Measurements from ENCODE around the gene C3AR1.
"Not testable (repeated sequence)": the region's sequence is repeated elsewhere in the genome, so short reads cannot be mapped to it uniquely, and the experiment has no call there.

C3AR1 gene

DNA sequence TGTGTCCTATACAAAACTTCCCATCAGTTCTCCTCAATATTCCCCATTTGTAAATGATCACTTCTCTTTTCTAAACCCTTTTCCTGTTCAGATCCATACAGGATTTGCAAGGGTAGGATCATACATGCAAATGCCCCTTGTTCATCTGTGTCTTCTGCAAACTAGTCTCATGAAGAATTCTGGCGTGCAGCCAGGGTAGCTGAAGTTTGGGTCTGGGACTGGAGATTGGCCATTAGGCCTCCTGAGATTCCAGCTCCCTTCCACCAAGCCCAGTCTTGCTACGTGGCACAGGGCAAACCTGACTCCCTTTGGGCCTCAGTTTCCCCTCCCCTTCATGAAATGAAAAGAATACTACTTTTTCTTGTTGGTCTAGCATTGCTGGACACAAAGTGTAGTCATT lies 11.3 kb downstream of the C3AR1 start:
- DNase-seq = no peak

DNA sequence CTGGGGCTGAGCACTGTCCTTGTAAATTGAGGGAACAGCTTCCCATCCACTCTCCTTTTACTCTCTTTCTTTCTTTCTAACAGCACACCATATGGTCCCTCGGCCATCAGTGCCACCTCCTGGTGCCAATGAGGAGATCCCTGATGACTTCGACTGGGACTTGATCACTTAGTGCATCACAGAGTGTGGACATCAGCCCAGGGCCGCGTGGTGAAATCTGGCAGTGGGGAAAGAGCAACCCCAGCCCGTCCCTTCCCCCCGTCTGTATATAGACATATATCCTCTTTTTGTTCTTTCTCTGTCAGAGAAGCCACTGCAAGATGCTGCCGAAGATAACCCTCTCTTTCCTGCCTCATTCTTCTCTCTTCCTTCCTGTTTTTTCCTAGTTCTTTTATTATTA lies 13.5 kb downstream of the C3AR1 start:
- DNase-seq = no peak

DNA sequence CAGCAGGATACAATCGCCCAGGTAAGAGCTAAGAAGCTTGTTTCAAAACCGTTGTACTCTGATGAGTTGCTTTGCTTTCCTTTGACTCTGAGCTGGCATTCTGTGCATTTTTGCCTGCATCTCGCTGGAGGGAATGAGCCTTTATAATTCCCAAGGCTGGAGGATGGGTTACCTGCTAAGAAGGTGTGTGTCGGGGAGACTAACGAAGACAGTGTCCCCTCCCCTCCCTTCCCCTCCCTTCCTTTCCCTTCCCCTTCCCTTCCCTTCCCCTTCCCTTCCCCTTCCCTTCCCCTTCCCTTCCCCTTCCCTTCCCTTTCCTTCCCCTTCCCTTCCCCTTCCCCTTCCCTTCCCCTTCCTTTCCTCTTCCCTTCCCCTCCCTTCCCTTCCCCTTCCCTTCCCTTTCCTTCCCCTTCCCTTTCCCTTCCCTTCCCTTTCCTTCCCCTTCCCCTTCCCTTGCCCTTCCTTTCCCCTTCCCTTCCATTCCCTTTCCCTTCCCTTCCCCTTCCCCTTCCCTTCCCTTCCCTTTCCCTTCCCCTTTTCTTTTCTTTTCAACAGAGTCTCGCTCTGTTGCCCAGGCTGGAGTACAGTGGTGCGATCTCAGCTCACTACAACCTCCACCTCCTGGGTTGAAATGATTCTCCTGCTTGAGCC lies 15.4 kb downstream of the C3AR1 start:
- no peak for DNase-seq

DNA sequence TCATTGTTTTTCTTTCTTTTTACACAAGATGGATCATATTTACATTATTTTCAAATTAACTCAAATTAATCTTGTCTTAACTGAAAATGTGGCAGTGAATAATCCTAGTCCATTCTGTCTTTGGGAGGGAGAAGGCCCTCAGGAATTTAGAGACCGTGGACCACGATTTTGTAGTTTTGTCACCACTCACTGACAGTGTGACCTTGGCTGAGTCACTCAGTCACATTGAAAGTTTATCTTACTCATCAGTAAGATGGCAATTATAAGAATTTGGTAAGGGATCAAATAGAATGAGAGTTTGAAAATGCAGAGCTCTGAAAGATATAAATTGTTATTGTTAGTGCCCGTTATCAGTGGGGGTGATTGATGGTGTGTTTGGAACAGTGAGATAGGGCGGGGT lies 17.3 kb downstream of the C3AR1 start:
- DNase-seq = no peak

DNA sequence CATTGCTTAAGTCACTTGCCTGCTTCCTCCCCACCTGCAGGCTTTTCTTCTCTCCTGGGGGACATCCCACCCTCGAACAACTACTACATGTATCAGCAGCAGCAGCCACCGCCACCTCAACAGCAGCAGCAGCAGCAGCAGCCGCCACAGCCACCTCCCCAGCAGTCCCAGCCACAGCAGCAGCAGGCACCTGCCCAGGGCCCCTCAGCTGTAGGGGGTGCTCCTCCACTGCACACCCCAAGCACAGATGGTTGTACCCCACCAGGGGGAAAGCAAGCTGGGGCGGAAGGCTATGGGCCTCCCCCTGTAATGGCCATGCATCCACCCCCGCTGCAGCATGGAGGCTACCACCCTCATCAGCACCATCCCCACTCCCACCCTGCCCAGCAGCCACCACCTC lies 18.3 kb downstream of the C3AR1 start:
- DNase-seq = no peak

DNA sequence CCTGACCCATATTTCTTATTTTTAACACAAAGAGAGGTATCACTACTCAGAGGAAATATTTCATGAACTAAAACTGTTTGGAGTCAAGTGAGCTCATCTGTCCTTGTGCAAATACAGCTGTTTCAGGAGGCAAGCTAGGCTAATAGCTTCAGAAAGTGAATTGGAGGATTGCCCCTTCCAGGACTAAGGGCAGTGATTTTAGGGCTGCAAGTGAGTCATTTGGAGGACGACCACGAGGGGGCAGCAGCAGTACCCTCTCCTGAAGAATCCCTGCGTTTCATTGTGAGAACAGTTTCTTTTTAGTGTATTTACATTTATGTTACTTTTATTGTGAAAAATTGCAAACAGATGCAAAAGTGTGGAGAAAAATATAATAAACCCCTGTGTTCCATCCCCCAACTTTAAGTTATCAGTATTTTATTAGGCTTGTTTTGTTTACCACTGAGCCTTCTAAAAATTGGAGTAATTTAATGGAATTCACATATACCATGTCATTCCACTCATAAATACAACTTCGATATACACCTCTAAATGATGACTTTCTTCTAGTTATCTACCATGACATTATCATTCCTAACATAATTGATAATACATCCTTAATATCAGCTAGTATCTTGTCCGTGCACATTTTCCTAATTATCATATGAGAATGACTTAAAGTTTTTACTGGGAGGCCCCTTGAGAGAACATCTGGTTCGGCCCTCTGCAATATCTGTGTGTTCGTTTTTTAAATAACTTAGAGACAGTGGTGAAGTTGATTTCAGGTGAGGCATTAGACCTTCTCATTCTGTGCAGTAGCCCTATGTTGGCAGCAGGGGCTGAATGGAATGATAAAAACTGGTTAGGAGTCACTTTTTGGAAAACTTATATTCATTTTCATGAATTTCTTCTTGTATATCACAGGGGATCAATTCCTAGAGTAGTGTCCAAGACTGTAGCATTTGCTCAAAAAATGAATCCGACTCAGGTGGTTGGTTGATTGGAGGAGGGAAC lies 19.9 kb downstream of the C3AR1 start:
- peak; percentile 87 for DNase-seq

DNA sequence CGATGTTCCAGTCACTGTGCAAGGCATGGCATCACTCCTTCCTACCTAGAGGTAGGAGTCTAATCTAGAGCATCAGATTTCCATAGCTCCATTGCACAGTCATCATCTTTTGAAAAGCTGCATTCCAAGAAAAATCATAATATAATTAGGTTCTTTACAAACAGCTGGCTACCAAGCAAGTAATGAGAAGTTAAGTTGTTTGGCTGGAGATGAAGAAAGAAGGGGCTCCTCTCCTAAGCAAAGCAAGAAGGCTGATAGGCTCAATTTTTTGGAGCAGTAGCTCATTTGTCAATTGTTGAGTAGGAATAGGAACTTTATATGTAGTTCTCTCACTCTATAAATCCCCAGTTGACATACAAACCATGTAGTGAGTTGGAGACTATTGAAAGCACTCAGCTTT lies 25.4 kb downstream of the C3AR1 start:
- no peak for DNase-seq

DNA sequence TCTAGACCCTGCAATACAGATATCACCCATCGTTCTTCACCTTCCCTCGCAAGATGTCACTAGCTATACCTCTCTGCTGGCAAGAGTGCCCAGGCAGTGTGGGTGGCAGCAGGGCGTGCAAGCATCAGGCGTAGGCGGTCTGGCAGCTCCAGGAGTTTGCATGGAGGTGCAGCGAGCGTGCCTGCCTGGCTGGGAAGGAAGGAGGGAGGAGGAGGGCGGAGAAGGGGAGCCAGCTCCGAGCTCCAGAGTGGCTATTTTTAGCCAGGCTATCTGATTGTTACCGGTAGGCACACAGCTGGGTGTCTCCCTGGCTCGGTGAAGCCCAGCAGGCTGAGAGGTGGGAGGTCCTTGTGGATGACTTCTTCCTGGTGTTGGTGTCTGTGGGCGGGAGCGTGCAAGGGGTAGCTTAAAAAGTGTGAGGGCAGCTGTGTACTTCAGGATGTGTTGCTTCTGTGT lies 27.5 kb downstream of the C3AR1 start:
- DNase-seq = peak; percentile 72

DNA sequence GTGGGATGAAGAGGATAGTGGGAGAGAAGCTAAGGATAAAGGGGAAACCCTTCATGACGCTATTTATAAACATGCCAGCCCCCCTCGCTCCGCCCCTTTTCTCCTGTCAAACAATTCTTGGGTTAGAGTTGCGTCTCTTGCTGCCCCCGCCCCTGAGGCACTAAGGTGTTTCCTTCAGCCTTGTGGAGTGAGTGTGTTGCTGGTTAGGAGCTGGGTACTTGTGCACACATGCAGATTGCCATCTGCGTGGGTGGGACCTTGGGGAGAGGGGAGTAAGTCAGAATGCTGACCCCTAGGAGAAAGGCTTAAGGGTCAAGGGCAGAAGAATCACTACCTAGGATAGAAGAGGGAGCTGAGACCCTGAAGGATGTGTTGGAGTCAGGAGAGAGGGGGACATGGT lies 28.2 kb downstream of the C3AR1 start:
- DNase-seq = no peak

DNA sequence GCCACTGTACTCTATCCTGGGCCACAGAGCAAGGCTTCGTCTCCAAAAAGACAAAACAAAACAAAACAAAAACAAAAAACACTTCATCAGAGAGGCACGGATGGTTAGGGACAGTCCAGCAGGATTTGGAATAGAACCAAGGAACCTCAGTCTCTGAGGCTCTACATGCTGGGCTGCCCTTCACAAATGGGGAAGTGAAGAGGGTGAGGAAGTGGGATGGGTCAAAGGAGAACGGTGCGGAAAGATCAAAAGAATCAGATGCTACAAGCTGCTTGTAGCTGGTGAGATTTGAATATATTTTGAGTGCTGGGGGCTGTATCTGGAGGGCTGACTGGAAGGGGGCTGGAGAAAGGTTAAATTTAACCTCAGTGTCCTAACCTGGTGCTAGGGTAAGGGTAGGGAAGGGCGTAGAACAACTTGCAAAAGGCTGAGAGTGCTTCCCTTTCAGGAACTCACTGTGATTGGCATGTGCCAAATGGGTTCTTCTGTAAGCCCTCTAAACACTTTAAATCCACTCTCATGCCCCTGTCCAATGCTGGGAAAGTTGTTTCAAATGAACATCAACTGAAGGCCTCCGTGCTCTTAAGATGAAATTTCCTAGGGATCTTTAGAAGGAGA lies 29.0 kb downstream of the C3AR1 start:
- DNase-seq = no peak

DNA sequence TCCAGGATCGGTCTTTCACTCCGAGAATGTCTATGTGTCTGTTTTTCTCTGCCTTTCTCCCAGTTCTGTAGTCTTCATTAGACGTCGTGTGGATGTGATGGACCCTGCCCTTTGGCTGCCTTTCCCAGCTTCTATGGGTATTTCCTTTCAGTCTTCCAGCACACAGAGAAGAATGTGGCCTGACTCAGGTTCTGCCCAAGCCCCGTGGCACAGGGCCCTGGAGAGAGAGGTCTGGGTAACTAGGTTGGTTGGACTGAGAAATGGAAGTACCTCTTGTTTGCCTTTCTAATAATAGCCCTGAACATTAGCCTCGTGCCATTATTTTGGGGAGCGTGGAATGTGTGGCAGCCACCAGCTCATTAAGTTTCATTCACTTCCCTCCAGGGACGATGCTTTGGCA lies 29.8 kb downstream of the C3AR1 start:
- DNase-seq = no peak

DNA sequence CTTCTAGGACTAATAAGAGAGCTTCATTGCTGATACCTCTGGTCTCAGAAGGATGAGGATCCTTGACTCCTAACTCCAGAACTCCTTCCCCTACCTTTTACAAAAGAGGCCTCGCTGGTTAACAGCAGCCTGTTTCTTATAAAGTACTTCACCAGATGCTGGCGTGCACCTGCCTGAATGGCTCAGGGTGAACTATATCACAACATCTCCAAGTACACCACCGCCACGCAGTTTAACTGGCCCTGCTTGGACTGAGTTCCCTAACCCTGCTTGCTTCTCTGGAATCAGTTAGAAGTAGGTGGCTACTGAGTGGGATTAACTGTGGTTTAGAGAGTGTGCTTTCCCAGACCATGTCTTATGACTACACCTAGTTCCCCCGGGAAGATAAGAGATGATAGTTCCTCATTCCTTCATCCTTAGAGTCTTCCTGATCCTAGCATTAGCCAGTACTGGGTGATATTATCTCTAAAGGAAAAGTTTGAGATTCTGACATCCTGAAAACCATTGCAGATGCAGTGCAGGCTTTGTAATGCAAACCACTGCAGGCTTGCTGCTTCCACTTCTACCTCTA lies 30.6 kb downstream of the C3AR1 start:
- DNase-seq = no peak

DNA sequence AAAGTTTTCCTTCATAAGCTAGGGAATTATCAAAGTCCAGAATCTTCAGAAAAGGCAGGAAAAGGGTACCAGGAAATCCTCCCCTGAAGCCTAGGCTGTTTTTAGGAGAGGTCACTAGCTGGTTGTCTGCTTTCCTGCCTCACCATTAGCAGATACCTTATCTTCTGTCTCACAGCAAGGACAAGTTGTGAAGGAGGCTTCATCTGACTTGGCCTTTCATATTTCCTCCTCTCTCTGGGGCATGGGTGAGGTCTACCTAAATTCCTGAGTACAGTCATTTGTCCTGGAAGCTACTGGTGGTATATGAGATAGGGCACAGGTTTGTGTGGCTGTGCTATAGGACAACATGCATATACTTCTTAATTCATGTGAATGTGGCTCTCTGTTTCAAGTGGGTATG lies 31.4 kb downstream of the C3AR1 start:
- DNase-seq = no peak

DNA sequence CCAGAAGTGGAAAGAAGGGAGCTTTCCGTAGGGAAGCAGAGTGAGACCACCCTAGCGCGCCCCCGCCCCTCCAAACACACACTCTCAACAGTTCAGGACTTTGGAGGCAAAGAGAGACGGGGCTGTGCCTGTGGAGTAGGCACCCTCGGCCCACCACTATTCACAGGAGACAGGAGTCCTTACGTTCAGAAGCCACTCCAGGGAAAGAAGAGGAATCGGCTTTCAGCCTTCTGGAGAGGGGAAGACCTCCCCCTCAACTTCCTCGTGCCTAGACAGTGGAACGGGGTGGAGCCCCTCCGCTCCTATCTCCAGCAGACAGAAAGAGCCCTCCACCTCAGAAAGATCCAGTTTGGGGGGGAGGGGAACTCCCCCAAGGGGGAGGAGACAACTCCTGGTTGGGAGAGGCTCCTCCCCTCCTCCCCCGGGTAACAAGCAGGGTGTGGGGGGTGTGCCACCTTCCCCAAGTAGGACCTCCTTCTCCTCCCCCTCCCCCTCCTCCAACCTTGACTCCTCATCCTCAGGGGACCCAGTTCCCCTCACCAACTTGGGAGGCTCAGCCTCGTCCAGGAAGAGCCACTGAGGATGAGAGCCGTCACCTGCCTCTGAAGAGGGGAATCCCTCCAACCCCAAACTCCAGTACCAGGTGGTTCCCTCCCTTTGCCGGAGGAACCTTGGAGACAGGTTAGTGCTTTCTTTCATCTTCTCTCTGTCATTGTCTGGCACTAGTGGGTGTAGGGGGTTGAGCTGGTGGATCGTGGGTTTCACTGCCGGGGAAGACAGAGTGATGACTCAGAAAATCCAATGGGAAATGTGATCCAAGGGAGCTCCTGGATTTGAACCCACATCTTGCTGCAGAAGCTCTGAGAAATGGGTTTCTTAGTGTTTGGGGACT lies 32.8 kb downstream of the C3AR1 start:
- DNase-seq = peak; percentile 78

DNA sequence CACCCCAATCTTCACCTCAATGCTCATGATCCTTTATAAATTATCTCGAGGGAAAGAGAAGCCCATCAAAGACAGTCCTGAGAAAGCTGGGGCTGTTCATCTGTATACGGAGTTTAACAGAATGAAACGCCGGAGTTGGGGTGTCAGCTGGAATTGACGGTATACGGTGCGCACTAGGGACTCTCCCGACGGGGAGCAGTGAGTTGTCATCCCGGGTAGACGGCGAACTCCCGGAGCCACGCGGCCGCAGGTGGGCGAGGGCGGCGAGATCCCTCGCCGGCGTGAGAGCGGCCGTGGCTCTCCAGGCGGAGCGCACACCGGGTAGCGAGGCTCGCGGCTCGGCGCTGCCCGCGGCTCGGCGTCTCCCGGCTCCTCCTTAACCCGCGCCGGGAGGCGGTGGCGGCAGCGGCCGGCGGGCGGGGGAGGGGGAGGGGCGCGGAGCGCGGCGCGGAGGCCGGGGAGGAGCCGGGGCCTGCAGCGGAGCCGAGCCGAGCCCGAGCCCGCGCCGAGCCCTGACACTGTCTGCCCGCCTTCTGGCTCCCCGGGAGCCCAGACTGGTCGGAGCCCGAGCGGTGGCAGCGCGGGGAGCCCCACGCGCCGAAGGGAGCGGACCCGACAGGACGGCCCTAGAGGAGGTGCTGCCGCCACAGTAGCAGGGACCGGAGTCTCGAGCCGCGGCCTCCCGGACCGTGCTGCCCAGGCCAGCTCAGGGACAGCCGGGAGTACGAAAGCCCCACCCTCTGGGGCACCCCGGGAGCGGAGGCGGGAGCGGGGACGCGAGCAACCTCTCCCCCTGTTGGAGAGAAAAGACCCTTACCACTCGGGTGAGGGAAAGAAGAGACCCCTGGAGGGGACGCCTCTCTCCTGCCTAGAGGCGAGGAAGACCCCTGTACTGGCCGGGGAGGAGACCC lies 33.7 kb downstream of the C3AR1 start, which contains the start of gene FOXJ2:
TSS of gene FOXJ2 (plus strand) at position 475 of the 911 bp plus-strand sequence. CDS start 7,117 bp downstream, outside the sequence.
- DNase-seq = peak; percentile 90

DNA sequence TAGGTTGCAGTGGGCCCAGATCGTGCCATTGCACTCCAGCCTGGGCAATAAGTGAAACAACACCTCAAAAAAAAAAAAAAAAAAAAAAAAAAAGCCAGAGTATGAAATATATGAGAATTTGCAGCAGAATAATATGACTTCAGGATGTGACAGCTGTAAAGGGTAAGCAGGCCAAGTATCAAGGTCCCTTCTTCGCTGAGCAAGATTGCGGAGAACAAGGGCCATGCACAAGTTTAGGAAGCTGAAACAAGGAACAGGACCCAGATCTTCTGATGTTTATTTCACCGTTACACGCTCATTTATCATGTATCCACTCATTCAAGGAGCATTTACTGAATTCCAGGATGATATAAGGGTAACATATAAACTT lies 34.3 kb downstream of the C3AR1 start:
- no peak for DNase-seq

DNA sequence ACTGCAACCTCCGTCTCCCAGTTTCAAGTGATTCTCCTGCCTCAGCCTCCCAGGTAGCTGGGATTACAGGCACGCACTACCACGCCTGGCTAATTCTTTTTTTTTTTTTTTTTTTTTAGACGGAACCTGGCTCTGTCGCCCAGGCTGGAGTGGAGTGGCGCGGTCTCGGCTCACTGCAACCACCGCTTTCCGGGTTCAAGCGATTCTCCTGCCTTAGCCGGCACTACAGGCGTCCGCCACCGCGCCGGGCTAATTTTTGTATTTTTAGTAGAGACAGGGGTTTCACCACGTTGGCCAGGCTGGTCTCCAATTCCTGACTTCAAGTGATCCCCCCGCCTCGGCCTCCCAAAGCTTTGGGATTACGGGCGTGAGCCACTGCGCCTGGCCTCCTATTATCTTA lies 35.1 kb downstream of the C3AR1 start:
- DNase-seq = not testable (repeated sequence)

DNA sequence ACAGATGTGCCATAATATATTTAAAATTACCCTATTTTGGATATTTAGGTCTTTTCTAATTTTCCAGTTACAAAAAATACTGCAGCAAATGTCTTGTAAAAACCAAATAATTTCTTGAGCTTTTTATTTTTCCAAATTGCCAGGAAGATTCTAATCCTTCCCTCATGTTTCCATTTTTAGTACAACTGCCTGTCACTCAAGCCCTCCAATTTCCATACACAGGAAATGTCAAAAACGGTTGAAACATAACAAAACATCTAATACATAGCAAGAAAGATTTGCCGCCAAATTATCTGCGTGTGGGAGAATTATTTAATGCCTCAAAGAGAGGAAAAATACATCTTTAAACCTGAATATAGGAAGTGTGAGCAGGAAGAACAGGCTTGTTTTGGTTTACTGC lies 36.0 kb downstream of the C3AR1 start:
- no peak for DNase-seq

DNA sequence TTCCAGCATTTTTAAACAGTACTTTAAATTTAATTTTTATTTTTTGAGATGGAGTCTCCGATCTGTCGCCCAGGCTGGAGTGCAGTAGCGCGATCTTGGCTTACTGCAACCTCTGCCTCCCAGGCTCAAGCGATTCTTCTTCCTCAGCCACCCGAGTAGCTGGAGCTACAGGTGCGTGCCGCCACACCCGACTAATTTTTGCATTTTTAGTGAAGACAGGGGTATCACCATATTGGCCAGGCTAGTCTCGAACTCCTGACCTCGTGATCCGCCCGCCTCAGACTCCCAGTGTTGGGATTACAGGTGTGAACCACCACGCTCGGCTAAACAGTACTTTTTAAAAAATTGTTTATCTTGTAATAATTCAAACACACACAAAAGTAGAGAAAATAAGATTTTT lies 37.9 kb downstream of the C3AR1 start:
- DNase-seq = no peak

DNA sequence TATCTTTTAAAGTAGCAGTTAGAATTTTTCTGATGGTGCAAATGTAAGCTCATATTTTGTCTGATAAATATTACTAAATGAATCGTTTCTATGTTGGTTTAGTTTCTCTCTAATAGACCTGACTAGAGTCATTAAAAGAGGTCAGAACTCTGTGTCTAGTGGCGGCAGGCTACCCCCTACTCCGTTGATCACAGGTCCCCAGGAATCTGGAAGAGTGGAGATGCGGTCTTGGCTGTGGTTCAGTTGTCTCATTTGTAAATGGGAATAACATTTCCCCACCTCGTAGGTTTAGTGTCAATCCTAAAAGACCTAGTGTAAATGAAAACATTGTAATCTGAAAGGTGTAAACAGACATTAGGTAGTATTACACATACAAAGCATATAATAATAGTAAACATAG lies 38.3 kb downstream of the C3AR1 start:
- no peak for DNase-seq

DNA sequence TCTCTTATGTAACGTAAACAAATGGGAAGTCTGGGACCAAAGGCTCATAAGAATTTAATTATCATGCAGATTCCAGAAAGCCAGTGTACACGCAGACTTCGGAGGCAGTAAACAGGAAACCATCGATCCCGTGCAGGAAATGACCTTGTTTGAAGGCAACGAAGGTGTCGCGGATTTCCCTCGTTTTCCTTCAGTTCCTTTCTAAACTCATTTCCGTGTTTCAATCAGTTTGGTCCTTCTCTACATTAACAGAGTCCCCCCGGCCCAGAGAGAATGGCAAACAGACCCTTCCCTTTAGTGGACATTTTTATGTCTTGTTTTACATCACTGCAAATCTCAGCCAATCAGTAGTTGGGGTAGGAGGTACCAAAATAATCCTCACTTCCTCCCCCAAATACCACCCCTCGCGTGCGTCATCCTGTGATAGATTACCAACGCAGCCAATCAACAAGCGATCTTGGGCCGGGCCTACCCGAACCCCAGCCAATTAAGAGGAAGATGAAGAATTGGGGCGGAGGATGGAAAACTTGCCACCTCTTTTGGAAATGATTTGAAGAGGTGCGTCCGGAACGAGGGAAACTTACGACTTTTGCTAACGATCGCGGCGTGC lies 39.8 kb downstream of the C3AR1 start:
- peak; percentile 100 for DNase-seq

All from eye (tissue), 1 donor.